IMR-90 (cell line): ENCODE results near the gene FOXO1. TPM values are rescaled to one million over a fixed set of nuclear protein-coding genes. Genes with fewer than 3 reads are reported as not detected.

Experiments used
- ATAC-seq: fragments of 200-7000 bp; cut with Tn5 transposase; 2 replicates; pipeline ENCODE4 v1.9.1; 2020; ENCODE audit warnings: low read depth, mild to moderate bottlenecking, moderate library complexity
- BruUV-seq: library from RNA; stranded (reverse); fragments of 400-500 nt; replicated peaks from 2 replicates; lab custom pipeline; 2021; lab: Mats Ljungman, UMichigan
- CTCF ChIA-PET: fragments of 300-600 bp; formaldehyde crosslinking; extraction: SDS; loops from one replicate; lab custom pipeline; 2021; ENCODE audit warnings: antibody characterized with exemption; lab: Yijun Ruan, JAX
- POLR2A ChIA-PET: fragments of 300-600 bp; sonication (Branson Sonifier 250); formaldehyde crosslinking; loops from one replicate; lab custom pipeline; 2022; ENCODE audit warnings: antibody characterized with exemption; ENCODE audit not compliant: unreplicated experiment; lab: Charles Lee
- DNase-seq: peaks from one replicate; pipeline ENCODE4 v3.0.0; 2013
- H2AFZ ChIP-seq: replicated peaks from 2 replicates; pipeline ENCODE3; 2013; ENCODE audit warnings: low read length, mild to moderate bottlenecking; ENCODE audit not compliant: poor library complexity
- H2AK5ac ChIP-seq: 2 replicates; pipeline ENCODE4 v1.6.1; 2013; ENCODE audit warnings: low read depth, low read length, inconsistent platforms
- H2AK9ac ChIP-seq: replicated peaks from 2 replicates; pipeline ENCODE3; 2013; ENCODE audit warnings: mild to moderate bottlenecking, low read depth, low read length, moderate library complexity; ENCODE audit not compliant: poor library complexity
- H2BK120ac ChIP-seq: 2 replicates; pipeline ENCODE4 v1.6.1; 2013; ENCODE audit warnings: low read depth, low read length, inconsistent platforms
- H2BK15ac ChIP-seq: 3 replicates; pipeline ENCODE4 v1.6.1; 2013; ENCODE audit warnings: low read depth, low read length, inconsistent platforms
- H2BK20ac ChIP-seq: 2 replicates; pipeline ENCODE4 v1.6.1; 2013; ENCODE audit warnings: low read depth, mild to moderate bottlenecking, inconsistent platforms, low read length, moderate library complexity
- H2BK5ac ChIP-seq: 2 replicates; pipeline ENCODE4 v1.6.1; 2013; ENCODE audit warnings: mild to moderate bottlenecking, low read depth, low read length, inconsistent platforms; ENCODE audit not compliant: poor library complexity, severe bottlenecking
- H3K14ac ChIP-seq: replicated peaks from 2 replicates; pipeline ENCODE4 v1.6.1; 2013; ENCODE audit warnings: low read depth, low read length, inconsistent platforms
- H3K18ac ChIP-seq: 2 replicates; pipeline ENCODE4 v1.6.1; 2013; ENCODE audit warnings: low read depth, low read length, control low read depth
- H3K23ac ChIP-seq: 2 replicates; pipeline ENCODE4 v1.6.1; 2013; ENCODE audit warnings: low read depth, low read length, inconsistent platforms
- H3K27ac ChIP-seq: 2 replicates; pipeline ENCODE4 v1.5.1; 2013; ENCODE audit warnings: mild to moderate bottlenecking, control low read depth, low read length; ENCODE audit not compliant: insufficient read depth
- H3K27me3 ChIP-seq: 2 replicates; pipeline ENCODE4 v1.6.1; 2013; ENCODE audit warnings: low read length; ENCODE audit not compliant: control insufficient read depth, insufficient read depth
- H3K36me3 ChIP-seq: 2 replicates; pipeline ENCODE4 v1.6.1; 2013; ENCODE audit warnings: low read length, mixed read lengths; ENCODE audit not compliant: control insufficient read depth, insufficient read depth
- H3K4ac ChIP-seq: 2 replicates; pipeline ENCODE4 v1.6.1; 2013; ENCODE audit warnings: low read depth, low read length, inconsistent platforms
- H3K4me1 ChIP-seq: 2 replicates; pipeline ENCODE4 v1.6.1; 2013; ENCODE audit warnings: low read length, mixed read lengths; ENCODE audit not compliant: control insufficient read depth, insufficient read depth
- H3K4me2 ChIP-seq: 2 replicates; pipeline ENCODE4 v1.6.1; 2013; ENCODE audit warnings: low read depth, mild to moderate bottlenecking, control low read depth, low read length, moderate library complexity
- H3K4me3 ChIP-seq: 2 replicates; pipeline ENCODE4 v1.5.1; 2013; ENCODE audit warnings: low read depth, mild to moderate bottlenecking, control low read depth, low read length, moderate library complexity; ENCODE audit not compliant: insufficient read depth
- H3K56ac ChIP-seq: 2 replicates; pipeline ENCODE4 v1.6.1; 2013; ENCODE audit warnings: low read length, inconsistent platforms; ENCODE audit not compliant: insufficient read depth; ENCODE audit errors: extremely low read depth
- H3K79me1 ChIP-seq, 2 experiments: 2 replicates each; pipeline ENCODE4 v1.6.1; 2013; ENCODE audit warnings: low read length in 2 of 2, inconsistent platforms in 1 of 2, low read depth in 1 of 2
- H3K9ac ChIP-seq: 2 replicates; pipeline ENCODE4 v1.6.1; 2013; ENCODE audit warnings: low read depth, low read length, control low read depth
- H3K9me1 ChIP-seq: 2 replicates; pipeline ENCODE4 v1.6.1; 2013; ENCODE audit warnings: low read length, inconsistent platforms; ENCODE audit not compliant: insufficient read depth
- H3K9me3 ChIP-seq: 2 replicates; pipeline ENCODE4 v1.6.1; 2013; ENCODE audit warnings: low read length; ENCODE audit not compliant: control insufficient read depth, insufficient read depth
- H4K20me1 ChIP-seq: 2 replicates; pipeline ENCODE4 v1.6.1; 2013; ENCODE audit warnings: low read length, inconsistent platforms; ENCODE audit not compliant: insufficient read depth
- H4K5ac ChIP-seq: 2 replicates; pipeline ENCODE4 v1.6.1; 2013; ENCODE audit warnings: mild to moderate bottlenecking, low read depth, low read length, control low read depth
- H4K8ac ChIP-seq, 2 experiments: 2 replicates each; pipeline ENCODE4 v1.6.1; 2013; ENCODE audit warnings: low read depth in 2 of 2, low read length in 2 of 2, control low read depth in 1 of 2, inconsistent platforms in 1 of 2
- H4K91ac ChIP-seq: 2 replicates; pipeline ENCODE4 v1.6.1; 2013; ENCODE audit warnings: low read depth, low read length, inconsistent platforms; ENCODE audit not compliant: insufficient read depth
- BHLHE40 ChIP-seq: fragments of 150-350 bp; IDR thresholded peaks from 2 replicates; pipeline ENCODE4 v1.6.1; 2016; ENCODE audit warnings: mild to moderate bottlenecking, low read depth, low read length
- ELK1 ChIP-seq: fragments of 150-350 bp; IDR thresholded peaks from 2 replicates; pipeline ENCODE4 v1.6.1; 2016; ENCODE audit warnings: low read depth, mild to moderate bottlenecking, low read length, moderate library complexity, borderline replicate concordance
- RAD21 ChIP-seq: IDR thresholded peaks from 2 replicates; pipeline ENCODE4 v1.6.1; 2012; ENCODE audit warnings: low read length, improper control_type of control experiment
- USF2 ChIP-seq: fragments of 150-350 bp; IDR thresholded peaks from 2 replicates; pipeline ENCODE4 v1.6.1; 2017; ENCODE audit warnings: mild to moderate bottlenecking, antibody characterized with exemption, low read length, low read depth
- WGBS, 2 experiments: methylation state at CpG; one replicate each; pipeline versions ENCODE4 v1.1.5 to v1.1.7; 2013; ENCODE audit warnings: missing lambda C conversion rate in 2 of 2; ENCODE audit not compliant: insufficient read length in 1 of 2; ENCODE audit errors: extremely low coverage in 2 of 2; 5-methylcytosine and 5-hydroxymethylcytosine counted together
- dilution Hi-C: fragments of 300-500 bp; cut with HindIII; formaldehyde crosslinking; loops from one replicate; pipeline ENCODE4 v1.14.3; 2018; ENCODE audit warnings: low sequenced_read_pairs; ENCODE audit not compliant: unreplicated experiment
- in situ Hi-C: fragments of 300-500 bp; cut with MboI; formaldehyde crosslinking; loops from 3 replicates; pipeline ENCODE4 v1.14.3; 2019; ENCODE audit warnings: low sequenced_read_pairs, inconsistent platforms, mixed read lengths
- intact Hi-C: fragments of 100-400 bp; cut with micrococcal nuclease; formaldehyde crosslinking; loops from 2 replicates; pipeline ENCODE4 v1.10.0; 2022
- polyA plus RNA-seq, 3 experiments: library from polyadenylated mRNA; depleted of rRNA; stranded (reverse); fragments of >200 nt; gene quantifications; 2 replicates each; pipeline ENCODE4 v1.2.3, GENCODE V29; 2012; ENCODE audit warnings: low replicate concordance in 1 of 3
- total RNA-seq: library from RNA; depleted of rRNA; stranded (reverse); fragments of >200 nt; gene quantifications from 2 replicates; pipeline ENCODE4 v1.2.3, GENCODE V29; 2012

The FOXO1 gene
- total and polyA plus RNA-seq, 2 of the 4 experiments (the other 2 are of a cell fraction): 0.12 to 0.18 TPM

GRCh38 chr13:40592035-40592434, 74.4 kb downstream of the FOXO1 start:
- in situ Hi-C loops: no loop called here
- Histone ChIP-seq H2BK120ac (no peak overlapping the region), H3K4ac (no peak overlapping the region), H3K56ac (no peak overlapping the region), H4K91ac (no peak overlapping the region), H3K4me3 (no peak overlapping the region), H2AK5ac (no peak overlapping the region), H2BK15ac (no peak overlapping the region), H3K9me1 (no peaks in the 10 kb centered on the region), H2BK5ac (no peak overlapping the region), H3K18ac (no peak overlapping the region), H3K14ac (no peak overlapping the region), H3K9me3 (no peaks in the 10 kb centered on the region), H3K79me1 (no peaks in the 10 kb centered on the region), H3K4me2 (no peak overlapping the region), H4K20me1 (no peaks in the 10 kb centered on the region), H3K36me3 (no peaks in the 10 kb centered on the region), H2BK20ac (no peak overlapping the region), H2AK9ac (no peak overlapping the region), H2AFZ (no peak overlapping the region), H3K4me1 (no peaks in the 10 kb centered on the region), H3K27ac (no peak overlapping the region), H3K23ac (no peak overlapping the region), H3K27me3 (no peaks in the 10 kb centered on the region), H4K5ac (no peak overlapping the region), H3K9ac (no peak overlapping the region), H4K8ac (no peak overlapping the region)
- DNase-seq (no peak), ATAC-seq (no peak)
- ChIA-PET POLR2A (no interaction called here), CTCF (no interaction called here)
- no peak for TF ChIP-seq ELK1
- no peak for TF ChIP-seq USF2
- TF ChIP-seq RAD21: no peak
- TF ChIP-seq BHLHE40: no peak
- dilution Hi-C loops: no loop called here
- BruUV-seq: no TSS peak
- intact Hi-C loops: no loop called here
- no CpG with 5 or more reads among the region's 1 CpG for WGBS, 2 experiments
